ENCODE measurements around the gene SF3B3.
"Not testable (repeated sequence)": the region's sequence is repeated elsewhere in the genome, so short reads cannot be mapped to it uniquely, and the experiment has no call there.

Gene SF3B3

GRCh38 chr16:70588565-70588964 lies 64.9 kb downstream of the SF3B3 start:
- H3K27me3 ChIP-seq (ENCODE audit: low read depth, low read length): 0 out of 2 replicates have a peak, but pooled peaks cover 3% of the 10 kb centered on the region
- no peak overlapping the region for H3K27ac ChIP-seq (ENCODE audit: low read length)
- no peak overlapping the region for H3K4me3 ChIP-seq (ENCODE audit: low read length)
- H4K20me1 ChIP-seq (ENCODE audit: insufficient read depth, low read length): no peaks in the 10 kb centered on the region
- H3K4me2 ChIP-seq (ENCODE audit: low read length): no peak overlapping the region
- no peaks in the 10 kb centered on the region for H3K36me3 ChIP-seq (replicated peaks; ENCODE audit: low read depth, low read length)
- TF ChIP-seq CTCF (IDR thresholded peaks at IDR 0.05; ENCODE audit: low read depth, low read length) (no peak), EZH2phosphoT487 (IDR thresholded peaks at IDR 0.05; ENCODE audit: low read depth) (no peak)
- no peaks in the 10 kb centered on the region for H3K4me1 ChIP-seq (ENCODE audit: low read length)
- no peak overlapping the region for H3K9ac ChIP-seq (ENCODE audit: low read length)
- H3K79me2 ChIP-seq (ENCODE audit: low read length): no peaks in the 10 kb centered on the region
- no peaks in the 10 kb centered on the region for H3K9me3 ChIP-seq (ENCODE audit: insufficient read depth, low read length)
- H2AFZ ChIP-seq (ENCODE audit: low read depth, low read length): no peak overlapping the region

- H3K4me3 ChIP-seq (ENCODE audit: low read length); H2AFZ ChIP-seq (ENCODE audit: low read depth, low read length); H4K20me1 ChIP-seq (ENCODE audit: insufficient read depth, low read length); H3K36me3 ChIP-seq (replicated peaks; ENCODE audit: low read depth, low read length); H3K27ac ChIP-seq (ENCODE audit: low read length); H3K4me1 ChIP-seq (ENCODE audit: low read length); H3K9ac ChIP-seq (ENCODE audit: low read length); H3K4me2 ChIP-seq (ENCODE audit: low read length); H3K27me3 ChIP-seq (ENCODE audit: low read depth, low read length); H3K79me2 ChIP-seq (ENCODE audit: low read length); H3K9me3 ChIP-seq (ENCODE audit: insufficient read depth, low read length): not testable (repeated sequence)
These were observed 65.8 kb downstream of the SF3B3 start for GRCh38 chr16:70589416-70589815.

- Histone ChIP-seq H3K4me2 (ENCODE audit: low read length) (no peak overlapping the region), H3K4me3 (ENCODE audit: low read length) (no peak overlapping the region), H3K79me2 (ENCODE audit: low read length) (no peaks in the 10 kb centered on the region), H3K9ac (ENCODE audit: low read length) (no peak overlapping the region), H3K4me1 (ENCODE audit: low read length) (no peaks in the 10 kb centered on the region), H3K27me3 (ENCODE audit: low read depth, low read length) (0 out of 2 replicates have a peak, but pooled peaks cover 5% of the 10 kb centered on the region), H2AFZ (ENCODE audit: low read depth, low read length) (no peak overlapping the region), H3K36me3 (replicated peaks; ENCODE audit: low read depth, low read length) (no peaks in the 10 kb centered on the region), H3K9me3 (ENCODE audit: insufficient read depth, low read length) (no peaks in the 10 kb centered on the region), H4K20me1 (ENCODE audit: insufficient read depth, low read length) (no peaks in the 10 kb centered on the region), H3K27ac (ENCODE audit: low read length) (no peak overlapping the region)
- TF ChIP-seq CTCF (IDR thresholded peaks at IDR 0.05; ENCODE audit: low read depth, low read length): no peak
- no peak for TF ChIP-seq EZH2phosphoT487 (IDR thresholded peaks at IDR 0.05; ENCODE audit: low read depth)
These were observed 66.4 kb downstream of the SF3B3 start for GRCh38 chr16:70589998-70590471.

GRCh38 chr16:70590722-70591415 lies 67.3 kb downstream of the SF3B3 start:
- no peak overlapping the region for H3K9ac ChIP-seq (ENCODE audit: low read length)

More at GRCh38 chr16:70590722-70591415, 67.3 kb downstream of the SF3B3 start:
- Histone ChIP-seq H3K79me2 (ENCODE audit: low read length) (no peaks in the 10 kb centered on the region), H3K4me1 (ENCODE audit: low read length) (no peaks in the 10 kb centered on the region), H3K36me3 (replicated peaks; ENCODE audit: low read depth, low read length) (no peaks in the 10 kb centered on the region), H3K27me3 (ENCODE audit: low read depth, low read length) (0 out of 2 replicates have a peak, but pooled peaks cover 5% of the 10 kb centered on the region), H4K20me1 (ENCODE audit: insufficient read depth, low read length) (no peaks in the 10 kb centered on the region), H3K27ac (ENCODE audit: low read length) (no peak overlapping the region), H2AFZ (ENCODE audit: low read depth, low read length) (no peak overlapping the region), H3K4me3 (ENCODE audit: low read length) (no peak overlapping the region), H3K9me3 (ENCODE audit: insufficient read depth, low read length) (no peaks in the 10 kb centered on the region), H3K4me2 (ENCODE audit: low read length) (no peak overlapping the region)
- TF ChIP-seq EZH2phosphoT487 (IDR thresholded peaks at IDR 0.05; ENCODE audit: low read depth) (no peak), CTCF (IDR thresholded peaks at IDR 0.05; ENCODE audit: low read depth, low read length) (no peak)
